Measurements from ENCODE around the gene ABRACL. TPM values are rescaled to one million over a fixed set of nuclear protein-coding genes. Genes with fewer than 3 reads are reported as not detected.

ABRACL gene
- total and polyA plus RNA-seq, 2 donors (not counting 1 experiment from before 2014, with no cell fraction given): 13.6 to 22.6 TPM

DNA sequence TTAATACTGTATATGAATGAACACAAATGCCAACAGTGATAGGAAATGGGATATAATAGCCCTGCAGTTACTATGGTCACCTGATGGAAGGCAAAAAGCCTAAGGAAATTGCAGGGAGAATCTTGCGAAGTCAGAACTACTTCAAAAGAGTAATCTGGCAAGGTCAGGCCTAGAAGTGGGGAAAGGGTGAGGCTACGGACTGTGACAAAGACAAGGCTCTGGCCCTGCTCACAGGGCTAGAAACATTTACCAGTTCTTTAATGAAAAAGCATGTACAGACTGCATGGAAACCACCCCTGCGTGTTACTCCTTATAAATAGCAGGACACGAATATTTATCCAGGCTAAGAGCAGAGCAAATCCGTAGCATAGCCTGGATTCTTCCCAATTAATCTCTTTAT, 53.8 kb downstream of the ABRACL start:
- Histone ChIP-seq H3K36me3 (replicated peaks in 1 of 2; ENCODE audit: control extremely low read depth in 1 of 2, control insufficient read depth in 1 of 2, extremely low read depth in 1 of 2, insufficient read depth in 2 of 2, low read length in 1 of 2) (no peaks in the 10 kb centered on the region), H3K9me3 (ENCODE audit: control extremely low read depth in 1 of 3, control insufficient read depth in 2 of 3, insufficient read depth in 1 of 3, low read length in 2 of 3) (no peaks in the 10 kb centered on the region), H3K9ac (ENCODE audit: low read length) (no peak overlapping the region), H3K4me2 (replicated peaks; ENCODE audit: low read depth, low read length, poor library complexity, severe bottlenecking) (no peak overlapping the region), H3K4me3 (ENCODE audit: control extremely low read depth in 1 of 5, extremely low read depth in 1 of 5, insufficient read depth in 1 of 5, low read depth in 2 of 5, low read length in 4 of 5) (no peak overlapping the region), H3K79me2 (ENCODE audit: control insufficient read depth, insufficient read depth, low read length) (no peaks in the 10 kb centered on the region), H4K20me1 (ENCODE audit: control insufficient read depth, insufficient read depth, low read length, poor library complexity, severe bottlenecking) (no peaks in the 10 kb centered on the region), H3K4me1 (ENCODE audit: control insufficient read depth in 2 of 2, insufficient read depth in 2 of 2, low read length in 2 of 2) (no peaks in the 10 kb centered on the region), H3K27ac (ENCODE audit: low read length in 2 of 2) (no peak overlapping the region), H2AFZ (ENCODE audit: insufficient read depth, low read depth, low read length, poor library complexity, severe bottlenecking) (no peak overlapping the region), H3K27me3 (replicated peaks in 1 of 4; ENCODE audit: control extremely low read depth in 1 of 4, control insufficient read depth in 3 of 4, insufficient read depth in 4 of 4, low read length in 3 of 4) (no peaks in the 10 kb centered on the region)
- 100% methylated on average over 3 of the region's 5 CpGs for WGBS (ENCODE audit: insufficient coverage)
- H3K27ac Mint-ChIP-seq: no peak overlapping the region
- intact Hi-C loops (cut with micrococcal nuclease): no loop called here
- no peak for TF ChIP-seq EZH2 (IDR thresholded peaks at IDR 0.05; ENCODE audit: borderline replicate concordance, insufficient read depth, low read depth, low read length, poor library complexity, severe bottlenecking)
- CTCF ChIA-PET: no interaction called here
- H3K9me3 Mint-ChIP-seq (ENCODE audit: insufficient read depth): no peaks in the 10 kb centered on the region
- no peak overlapping the region for H3K4me3 Mint-ChIP-seq
- no peaks in the 10 kb centered on the region for H3K4me1 Mint-ChIP-seq
- DNase-seq (no peak), ATAC-seq (ENCODE audit: low read depth) (no peak)
- POLR2A ChIA-PET: no interaction called here
- no peaks in the 10 kb centered on the region for H3K27me3 Mint-ChIP-seq

DNA sequence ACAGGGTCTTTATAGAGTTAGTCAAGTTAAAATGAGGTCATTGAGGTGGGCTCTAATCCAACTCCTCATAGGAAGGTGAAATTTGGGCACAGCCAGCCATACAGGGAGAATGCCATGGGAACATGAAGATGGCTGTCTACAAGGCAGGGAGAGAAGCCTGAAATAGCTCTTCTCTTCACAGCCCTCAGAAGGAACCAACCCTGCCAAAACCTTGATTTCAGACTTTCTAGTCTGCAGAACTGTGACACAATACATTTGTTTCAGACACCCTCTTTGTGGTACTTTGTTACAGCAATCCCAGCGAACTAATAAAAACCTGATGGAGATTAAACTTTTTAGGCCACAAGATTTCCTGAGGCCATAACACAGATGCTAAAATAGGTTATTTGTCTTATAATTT, 63.3 kb downstream of the ABRACL start:
- H3K36me3 ChIP-seq (replicated peaks in 1 of 2; ENCODE audit: control extremely low read depth in 1 of 2, control insufficient read depth in 1 of 2, extremely low read depth in 1 of 2, insufficient read depth in 2 of 2, low read length in 1 of 2): no peaks in the 10 kb centered on the region
- no peaks in the 10 kb centered on the region for H3K4me1 Mint-ChIP-seq
- no peaks in the 10 kb centered on the region for H3K4me1 ChIP-seq (ENCODE audit: control insufficient read depth in 2 of 2, insufficient read depth in 2 of 2, low read length in 2 of 2)
- H3K27me3 Mint-ChIP-seq: no peaks in the 10 kb centered on the region
- H3K9ac ChIP-seq (ENCODE audit: low read length): no peak overlapping the region
- DNase-seq (no peak), ATAC-seq (ENCODE audit: low read depth) (no peak)
- TF ChIP-seq EZH2 (IDR thresholded peaks at IDR 0.05; ENCODE audit: borderline replicate concordance, insufficient read depth, low read depth, low read length, poor library complexity, severe bottlenecking): no peak
- TF ChIP-seq, protein P1, sequence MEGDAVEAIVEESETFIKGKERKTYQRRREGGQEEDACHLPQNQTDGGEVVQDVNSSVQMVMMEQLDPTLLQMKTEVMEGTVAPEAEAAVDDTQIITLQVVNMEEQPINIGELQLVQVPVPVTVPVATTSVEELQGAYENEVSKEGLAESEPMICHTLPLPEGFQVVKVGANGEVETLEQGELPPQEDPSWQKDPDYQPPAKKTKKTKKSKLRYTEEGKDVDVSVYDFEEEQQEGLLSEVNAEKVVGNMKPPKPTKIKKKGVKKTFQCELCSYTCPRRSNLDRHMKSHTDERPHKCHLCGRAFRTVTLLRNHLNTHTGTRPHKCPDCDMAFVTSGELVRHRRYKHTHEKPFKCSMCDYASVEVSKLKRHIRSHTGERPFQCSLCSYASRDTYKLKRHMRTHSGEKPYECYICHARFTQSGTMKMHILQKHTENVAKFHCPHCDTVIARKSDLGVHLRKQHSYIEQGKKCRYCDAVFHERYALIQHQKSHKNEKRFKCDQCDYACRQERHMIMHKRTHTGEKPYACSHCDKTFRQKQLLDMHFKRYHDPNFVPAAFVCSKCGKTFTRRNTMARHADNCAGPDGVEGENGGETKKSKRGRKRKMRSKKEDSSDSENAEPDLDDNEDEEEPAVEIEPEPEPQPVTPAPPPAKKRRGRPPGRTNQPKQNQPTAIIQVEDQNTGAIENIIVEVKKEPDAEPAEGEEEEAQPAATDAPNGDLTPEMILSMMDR (IDR thresholded peaks at IDR 0.05): no peak
- H3K27ac Mint-ChIP-seq: no peak overlapping the region
- H3K79me2 ChIP-seq (ENCODE audit: control insufficient read depth, insufficient read depth, low read length): no peaks in the 10 kb centered on the region
- H4K20me1 ChIP-seq (ENCODE audit: control insufficient read depth, insufficient read depth, low read length, poor library complexity, severe bottlenecking): no peaks in the 10 kb centered on the region
- POLR2A ChIA-PET: no interaction called here
- intact Hi-C loops (cut with micrococcal nuclease): no loop called here
- WGBS (ENCODE audit: insufficient coverage): no CpG with 5 or more reads among the region's 1 CpG
- no peak overlapping the region for H3K4me3 ChIP-seq (ENCODE audit: control extremely low read depth in 1 of 5, extremely low read depth in 1 of 5, insufficient read depth in 1 of 5, low read depth in 2 of 5, low read length in 4 of 5)
- no peak overlapping the region for H3K4me3 Mint-ChIP-seq
- CTCF ChIA-PET: no interaction called here
- peaks cover 0 to 9% (median 0%) of the 10 kb centered on the region in 3 donors for H3K9me3 ChIP-seq (ENCODE audit: control extremely low read depth in 1 of 3, control insufficient read depth in 2 of 3, insufficient read depth in 1 of 3, low read length in 2 of 3)
- peaks cover 2% of the 10 kb centered on the region for H3K9me3 Mint-ChIP-seq (ENCODE audit: insufficient read depth)
- no peak overlapping the region for H2AFZ ChIP-seq (ENCODE audit: insufficient read depth, low read depth, low read length, poor library complexity, severe bottlenecking)
- H3K27ac ChIP-seq (ENCODE audit: low read length in 2 of 2): no peak overlapping the region
- no peak overlapping the region for H3K4me2 ChIP-seq (replicated peaks; ENCODE audit: low read depth, low read length, poor library complexity, severe bottlenecking)
- H3K27me3 ChIP-seq (replicated peaks in 1 of 4; ENCODE audit: control extremely low read depth in 1 of 4, control insufficient read depth in 3 of 4, insufficient read depth in 4 of 4, low read length in 3 of 4): no peaks in the 10 kb centered on the region

Other genes with a start within 250 kb of the ABRACL start
- not detected in 2 replicates for gene ECT2L, start 232.7 kb upstream of the ABRACL start, total RNA-seq
- gene ECT2L, start 232.7 kb upstream of the ABRACL start, polyA plus RNA-seq: 0.20 TPM in 1 of 2 replicates, not detected in the other
- gene REPS1, start 40.5 kb upstream of the ABRACL start, total RNA-seq: 55.5 and 57.1 TPM in 2 replicates
- 38.1 and 43.9 TPM in 2 replicates for gene REPS1, start 40.5 kb upstream of the ABRACL start, polyA plus RNA-seq
- gene HECA, start 106.3 kb downstream of the ABRACL start, total RNA-seq: 50.4 and 53.0 TPM in 2 replicates
- 19.2 and 51.3 TPM in 2 replicates for gene HECA, start 106.3 kb downstream of the ABRACL start, polyA plus RNA-seq